Stomach (tissue), 19 donors: ENCODE measurements around the gene BTN2A1. TPM values are rescaled to one million over a fixed set of nuclear protein-coding genes. Genes with fewer than 3 reads are reported as not detected.
A peak's percentile ranks its signal among the peaks of the same experiment; 100 is the strongest.

Experiments used
- DNase-seq, 2 donors: peaks; one replicate each; pipeline versions ENCODE4 v3.0.0 to v3.0.0-alpha.2; 2013 to 2019
- H3K27ac ChIP-seq, 5 donors: fragments of 200-600 bp in 4 of 5; sonication (generic) in 4 of 5; one replicate each; pipeline ENCODE4 v1.5.1; 2013 to 2019; ENCODE audit warnings: mild to moderate bottlenecking in 1 of 5, moderate library complexity in 1 of 5
- H3K27me3 ChIP-seq, 3 donors: fragments of 200-600 bp; sonication (generic); one replicate each; pipeline ENCODE4 v1.5.1; 2017 to 2019; ENCODE audit warnings: mixed run types in 1 of 3
- H3K36me3 ChIP-seq, 4 donors: fragments of 200-600 bp; sonication (generic); 1 replicate in 3 of 4; 2 replicates in 1 of 4; pipeline ENCODE4 v1.5.1; 2016 to 2019
- H3K4me1 ChIP-seq, 4 donors: fragments of 200-600 bp; sonication (generic); one replicate each; pipeline ENCODE4 v1.5.1; 2016 to 2019
- H3K4me3 ChIP-seq, 4 donors: fragments of 200-600 bp; sonication (generic) in 3 of 4; one replicate each; pipeline ENCODE4 v1.5.1; 2016 to 2019; ENCODE audit warnings: mild to moderate bottlenecking in 1 of 4
- H3K9me3 ChIP-seq, 4 donors: fragments of 200-600 bp; sonication (generic); one replicate each; pipeline ENCODE4 v1.5.1; 2016 to 2019
- EP300 ChIP-seq: sonication (generic); formaldehyde crosslinking; IDR thresholded peaks from one replicate; pipeline ENCODE4 v1.6.1; 2017; ENCODE audit warnings: antibody characterized with exemption
- POLR2A ChIP-seq, 4 donors: fragments of 450-650 bp; IDR thresholded peaks; one replicate each; pipeline ENCODE4 v1.6.1; 2016; ENCODE audit warnings: antibody characterized with exemption in 4 of 4, control low read depth in 2 of 4, mild to moderate bottlenecking in 1 of 4, moderate library complexity in 1 of 4
- POLR2AphosphoS5 ChIP-seq, 3 donors: sonication (generic); formaldehyde crosslinking; IDR thresholded peaks; one replicate each; pipeline ENCODE4 v1.6.1; 2016; ENCODE audit warnings: antibody characterized with exemption in 3 of 3
- WGBS, 5 donors: extraction: QIAGEN DNeasy Blood & Tissue Kit in 3 of 5; methylation state at CpG; one replicate each; pipeline versions ENCODE4 v1.1.5 to v1.1.7; 2013 to 2018; 5-methylcytosine and 5-hydroxymethylcytosine counted together
- intact Hi-C: fragments of 100-400 bp; cut with DNase I; formaldehyde crosslinking; loops from one replicate; pipeline ENCODE4 v1.15.1; 2023; ENCODE audit warnings: low total_unique reads
- long read RNA-seq, 10 donors: transcript quantifications; one replicate each; lab custom pipeline, GENCODE V29; 2026
- polyA plus RNA-seq, 3 donors: library from polyadenylated mRNA; stranded (reverse); fragments of 200-250 nt; gene quantifications; one replicate each; pipeline ENCODE4 v1.2.3, GENCODE V29; 2013
- total RNA-seq, 5 donors: library from RNA; depleted of rRNA; stranded (reverse); fragments of >200 nt; gene quantifications; one replicate each; pipeline versions ENCODE4 v1.1.0 to v1.2.3, GENCODE V29; 2014 to 2016
- TF ChIP-seq, protein P1 (sequence below), 7 experiments: fragments of 450-650 bp in 4 of 7; fragments of 200-600 bp in 3 of 7; sonication (generic) in 3 of 7; IDR thresholded peaks; one replicate each; pipeline ENCODE4 v1.5.1; 2016 to 2019; ENCODE audit warnings: antibody characterized with exemption in 7 of 7, control low read depth in 2 of 7, mild to moderate bottlenecking in 1 of 7
- donor health status: healthy with polysubstance abuse.
- donor health status: Bipolar disorder and iron deficiency.
- donor health status: healthy.

The BTN2A1 gene
- total RNA-seq (10 to 100 TPM in 3 of 5 donors, 1 to 10 TPM in 2; 2.9 to 16.9 (median 14.6) TPM), polyA plus RNA-seq (10 to 100 TPM in 1 of 3 donors, 1 to 10 TPM in 2; 7.0 to 14.2 (median 7.2) TPM)
- long read RNA-seq, donor 1, partial matches to known transcripts, result 0 of 1 reads
- long read RNA-seq, donor 1, other reads (novel, unspliced or antisense), result 0 of 1 reads
- long read RNA-seq, donor 2, result 0 reads
- long read RNA-seq, donor 3, partial matches to known transcripts, result 0 of 1 reads
- long read RNA-seq, donor 3, other reads (novel, unspliced or antisense), result 0 of 1 reads
- long read RNA-seq, donor 4, result 0 reads
- long read RNA-seq, donor 5, result 0 reads
- long read RNA-seq, donor 6, result 0 reads
- long read RNA-seq, donor 7, partial matches to known transcripts, result 0 of 1 reads
- long read RNA-seq, donor 7, other reads (novel, unspliced or antisense), result 0 of 1 reads
- long read RNA-seq, donor 8, partial matches to known transcripts, result 0 of 1 reads
- long read RNA-seq, donor 8, other reads (novel, unspliced or antisense), result 0 of 1 reads
- long read RNA-seq, donor 9, result 0 reads
- long read RNA-seq, donor 10, result 0 reads

DNA sequence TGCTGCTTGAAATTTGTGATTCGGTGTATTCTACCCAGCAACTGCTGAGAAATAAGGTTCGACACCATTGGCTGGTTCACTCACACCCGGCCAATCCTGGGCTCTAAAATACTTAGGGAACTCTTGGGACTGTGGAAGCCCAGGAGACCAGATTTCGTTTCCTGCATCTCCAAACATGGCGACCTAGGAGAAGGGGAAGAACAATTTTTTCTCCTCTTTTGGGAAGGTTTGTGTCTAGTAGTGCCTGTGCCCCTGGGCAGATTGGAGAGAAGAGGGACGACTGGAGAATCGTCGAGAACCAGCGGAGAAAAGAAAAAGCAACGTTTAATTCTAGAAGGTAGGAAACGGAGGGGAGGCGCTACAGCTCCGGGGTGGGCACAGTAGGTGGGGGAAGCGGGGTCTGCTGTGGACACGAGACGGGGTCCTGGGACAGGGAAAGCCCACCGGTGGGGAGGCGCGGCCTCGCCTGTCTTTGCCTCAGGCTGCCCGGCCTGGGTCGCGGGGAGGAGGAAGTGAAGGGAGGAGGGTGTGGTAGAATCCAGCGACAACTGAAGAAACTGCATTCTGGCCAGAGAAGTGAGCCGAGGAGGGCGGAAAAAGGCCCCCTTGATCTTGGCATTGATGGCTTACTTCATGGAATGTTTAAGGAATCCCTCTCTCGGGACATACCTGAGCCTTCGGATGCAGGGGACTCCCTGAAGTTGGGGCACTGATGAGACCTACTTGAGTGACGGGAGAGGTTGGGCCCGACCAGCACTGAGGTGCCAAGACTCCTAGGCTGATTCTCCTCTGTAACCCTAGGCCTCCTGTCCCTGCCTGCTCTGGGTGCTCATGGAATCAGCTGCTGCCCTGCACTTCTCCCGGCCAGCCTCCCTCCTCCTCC, at the start of gene BTN2A1:
BTN2A1 (plus strand) TSS at position 150 of the 883 bp plus-strand sequence; CDS start at position 832, 682 bp downstream.
- Histone ChIP-seq H3K27me3 (no peaks in the 10 kb centered on the region), H3K36me3 (peaks cover 17 to 32% (median 24%) of the 10 kb centered on the region in 4 donors), H3K27ac (peak within 1 kb of the TSS; percentile 80 to 98 (median 93)), H3K4me1 (peaks cover 34 to 53% (median 44%) of the 10 kb centered on the region in 4 donors), H3K9me3 (no peaks in the 10 kb centered on the region), H3K4me3 (peak within 1 kb of the TSS; percentile 63 to 83 (median 76))
- TF ChIP-seq EP300 (no peak), POLR2AphosphoS5 (IDR thresholded peaks at IDR 0.05) (peak in 2 of 3 donors; percentile 27 to 39)
- intact Hi-C loops, result no loop called here
- WGBS, 5 donors, result 0 to 1% (median 1%) methylated on average over 29 to 31 of the region's 31 CpGs
- DNase-seq, result peak; percentile 79 to 97

DNA sequence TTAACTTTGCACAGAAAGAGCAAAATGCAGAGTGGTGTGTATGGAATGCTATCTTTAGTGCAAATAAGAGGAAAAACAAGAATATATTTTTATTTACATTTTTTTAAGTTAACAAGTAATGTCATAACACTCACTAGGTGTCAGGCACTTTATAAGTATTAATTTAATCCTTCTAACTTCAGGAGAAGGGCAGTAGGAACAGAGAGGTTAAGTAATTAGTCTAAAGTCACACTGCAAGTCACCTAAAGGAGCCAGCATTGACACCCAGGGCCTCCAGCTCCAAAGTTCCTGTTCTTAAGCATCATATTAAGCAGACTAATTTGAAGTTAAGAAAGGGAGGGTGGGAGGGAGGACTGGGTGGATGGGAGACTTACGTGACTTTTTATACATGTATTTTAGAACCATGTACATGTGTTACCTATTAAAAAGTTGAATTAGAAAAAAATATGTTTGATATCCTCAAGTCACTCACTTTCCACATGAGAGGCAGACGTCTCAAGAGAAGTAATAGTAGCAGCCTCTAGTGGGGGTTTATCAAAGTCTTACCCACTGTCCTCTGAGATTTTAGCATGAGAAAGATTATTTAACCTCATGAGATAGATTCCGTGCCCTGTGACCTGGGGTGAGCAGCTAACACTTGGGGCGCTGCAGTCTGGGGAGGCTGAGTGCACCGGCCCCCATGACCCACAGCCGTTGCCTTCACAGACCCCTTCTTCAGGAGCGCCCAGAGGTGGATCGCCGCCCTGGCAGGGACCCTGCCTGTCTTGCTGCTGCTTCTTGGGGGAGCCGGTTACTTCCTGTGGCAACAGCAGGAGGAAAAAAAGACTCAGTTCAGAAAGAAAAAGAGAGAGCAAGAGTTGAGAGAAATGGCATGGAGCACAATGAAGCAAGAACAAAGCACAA, 48.7 kb upstream of the BTN2A1 start:
- no peak for TF ChIP-seq POLR2AphosphoS5 (IDR thresholded peaks at IDR 0.05)
- H3K27me3 ChIP-seq, result no peaks in the 10 kb centered on the region
- WGBS, 5 donors, result 85 to 94% (median 89%) methylated on average over 8 to 10 of the region's 10 CpGs
- no peak overlapping the region for H3K27ac ChIP-seq
- peaks cover 0 to 19% (median 11%) of the 10 kb centered on the region in 4 donors for H3K4me1 ChIP-seq
- intact Hi-C loops, result no loop called here
- no peak overlapping the region for H3K4me3 ChIP-seq
- no peaks in the 10 kb centered on the region for H3K9me3 ChIP-seq
- H3K36me3 ChIP-seq, result peaks cover 7 to 83% (median 74%) of the 10 kb centered on the region in 4 donors
- no peak for DNase-seq

DNA sequence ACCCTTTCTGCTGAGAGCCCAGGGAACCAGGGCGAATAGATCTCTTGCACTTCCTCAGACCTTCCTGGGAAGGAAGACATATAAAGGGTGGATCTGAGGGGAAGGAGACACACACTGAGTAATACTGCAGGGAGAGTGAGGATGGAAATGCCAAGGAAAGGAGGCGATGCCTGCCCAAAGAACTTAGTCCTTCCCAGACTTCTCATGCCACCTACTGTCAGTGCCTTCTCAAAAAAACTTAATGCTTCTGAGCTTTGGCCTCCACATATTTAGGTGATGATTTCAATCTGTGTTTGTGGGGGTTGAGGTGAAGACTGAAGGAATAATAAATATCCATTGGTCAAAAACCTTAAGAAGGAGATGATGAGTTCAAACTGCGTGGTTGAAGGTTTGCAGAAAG, 46.0 kb upstream of the BTN2A1 start:
- H3K27ac ChIP-seq, result no peak overlapping the region
- no peak for TF ChIP-seq POLR2AphosphoS5 (IDR thresholded peaks at IDR 0.05)
- TF ChIP-seq POLR2A (IDR thresholded peaks at IDR 0.05), result no peak
- TF ChIP-seq, protein P1, sequence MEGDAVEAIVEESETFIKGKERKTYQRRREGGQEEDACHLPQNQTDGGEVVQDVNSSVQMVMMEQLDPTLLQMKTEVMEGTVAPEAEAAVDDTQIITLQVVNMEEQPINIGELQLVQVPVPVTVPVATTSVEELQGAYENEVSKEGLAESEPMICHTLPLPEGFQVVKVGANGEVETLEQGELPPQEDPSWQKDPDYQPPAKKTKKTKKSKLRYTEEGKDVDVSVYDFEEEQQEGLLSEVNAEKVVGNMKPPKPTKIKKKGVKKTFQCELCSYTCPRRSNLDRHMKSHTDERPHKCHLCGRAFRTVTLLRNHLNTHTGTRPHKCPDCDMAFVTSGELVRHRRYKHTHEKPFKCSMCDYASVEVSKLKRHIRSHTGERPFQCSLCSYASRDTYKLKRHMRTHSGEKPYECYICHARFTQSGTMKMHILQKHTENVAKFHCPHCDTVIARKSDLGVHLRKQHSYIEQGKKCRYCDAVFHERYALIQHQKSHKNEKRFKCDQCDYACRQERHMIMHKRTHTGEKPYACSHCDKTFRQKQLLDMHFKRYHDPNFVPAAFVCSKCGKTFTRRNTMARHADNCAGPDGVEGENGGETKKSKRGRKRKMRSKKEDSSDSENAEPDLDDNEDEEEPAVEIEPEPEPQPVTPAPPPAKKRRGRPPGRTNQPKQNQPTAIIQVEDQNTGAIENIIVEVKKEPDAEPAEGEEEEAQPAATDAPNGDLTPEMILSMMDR (IDR thresholded peaks at IDR 0.05), result no peak
- TF ChIP-seq EP300, result no peak
- 93 to 100% (median 94%) methylated on average over 3 of the region's 3 CpGs for WGBS, 5 donors
- peaks cover 0 to 4% (median under 1%) of the 10 kb centered on the region in 4 donors for H3K4me1 ChIP-seq
- peaks cover 7 to 75% (median 71%) of the 10 kb centered on the region in 4 donors for H3K36me3 ChIP-seq
- no peak overlapping the region for H3K4me3 ChIP-seq
- H3K9me3 ChIP-seq, result no peaks in the 10 kb centered on the region
- H3K27me3 ChIP-seq, result no peaks in the 10 kb centered on the region
- intact Hi-C loops, result no loop called here
- DNase-seq, result no peak

DNA sequence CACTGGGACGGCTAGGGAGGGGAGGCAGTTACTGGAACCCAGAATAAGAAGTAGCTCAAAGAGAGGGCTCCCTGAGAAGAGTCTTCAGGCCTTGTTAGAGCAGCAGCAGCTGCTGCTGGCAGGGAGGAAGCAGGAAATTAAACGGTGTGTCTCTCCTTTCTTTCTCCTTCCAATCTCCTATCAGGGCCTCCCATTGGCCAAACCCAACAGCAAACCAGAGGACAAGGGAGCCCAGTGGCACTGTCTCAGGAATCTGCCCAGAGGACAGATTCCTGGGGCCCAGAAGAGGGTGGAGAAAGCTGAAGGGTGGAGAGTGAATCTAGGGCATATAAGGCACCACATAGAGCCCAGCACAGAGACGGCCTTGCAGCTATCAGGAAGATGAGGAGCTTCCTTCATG, 45.5 kb upstream of the BTN2A1 start:
- no peak overlapping the region for H3K27ac ChIP-seq
- H3K4me3 ChIP-seq, result no peak overlapping the region
- intact Hi-C loops, result no loop called here
- H3K36me3 ChIP-seq, result peaks cover 7 to 70% (median 66%) of the 10 kb centered on the region in 4 donors
- H3K27me3 ChIP-seq, result no peaks in the 10 kb centered on the region
- 67 to 79% (median 72%) methylated on average over 3 of the region's 3 CpGs for WGBS, 5 donors
- H3K9me3 ChIP-seq, result no peaks in the 10 kb centered on the region
- no peak for TF ChIP-seq POLR2A (IDR thresholded peaks at IDR 0.05)
- TF ChIP-seq POLR2AphosphoS5 (IDR thresholded peaks at IDR 0.05), result no peak
- TF ChIP-seq EP300, result no peak
- TF ChIP-seq, protein P1 (IDR thresholded peaks at IDR 0.05), result no peak
- no peaks in the 10 kb centered on the region for H3K4me1 ChIP-seq
- DNase-seq, result no peak
